SK-N-SH (cell line): ENCODE measurements around the gene MRPL27.

Experiments used
- CHD2 ChIP-seq: fragments of 150-350 bp; IDR thresholded peaks from 2 replicates; pipeline ENCODE4 v1.6.1; 2018; ENCODE audit warnings: low read length; ENCODE audit not compliant: partially characterized antibody
- CTCF ChIP-seq: fragments of 200-600 bp; sonication (generic); IDR thresholded peaks from 2 replicates; pipeline ENCODE4 v1.6.1; 2017; ENCODE audit warnings: antibody characterized with exemption, mild to moderate bottlenecking, moderate library complexity
- ELF1 ChIP-seq: IDR thresholded peaks from 2 replicates; pipeline ENCODE4 v1.4.0; 2012
- FOXM1 ChIP-seq: IDR thresholded peaks from 2 replicates; pipeline ENCODE4 v1.4.0; 2012; ENCODE audit warnings: low read depth, mild to moderate bottlenecking
- GABPA ChIP-seq: IDR thresholded peaks from 2 replicates; pipeline ENCODE4 v1.4.0; 2012; ENCODE audit warnings: low read depth, mild to moderate bottlenecking
- MAX ChIP-seq: IDR thresholded peaks from 2 replicates; pipeline ENCODE4 v1.4.0; 2012; ENCODE audit warnings: low read depth
- POLR2AphosphoS5 ChIP-seq: IDR thresholded peaks from 2 replicates; pipeline ENCODE4 v1.6.1; 2012; ENCODE audit warnings: low read depth, low read length
- RCOR1 ChIP-seq: fragments of 150-350 bp; IDR thresholded peaks from 2 replicates; pipeline ENCODE4 v1.6.1; 2017; ENCODE audit warnings: antibody characterized with exemption, low read length
- REST ChIP-seq: IDR thresholded peaks from 2 replicates; pipeline ENCODE4 v1.6.1; 2012; ENCODE audit warnings: mild to moderate bottlenecking, low read depth, low read length, moderate library complexity
- TAF1 ChIP-seq: IDR thresholded peaks from 2 replicates; pipeline ENCODE4 v1.6.1; 2012; ENCODE audit warnings: low read depth, mild to moderate bottlenecking, low read length, moderate library complexity, borderline replicate concordance
- TCF12 ChIP-seq: IDR thresholded peaks from 2 replicates; pipeline ENCODE4 v1.4.0; 2012
- TEAD4 ChIP-seq: IDR thresholded peaks from 2 replicates; pipeline ENCODE4 v1.4.0; 2012; ENCODE audit warnings: mild to moderate bottlenecking, borderline replicate concordance; ENCODE audit not compliant: insufficient read depth
- USF2 ChIP-seq: fragments of 150-350 bp; IDR thresholded peaks from 2 replicates; pipeline ENCODE4 v1.6.1; 2017; ENCODE audit warnings: antibody characterized with exemption, low read length, low read depth, borderline replicate concordance
- YY1 ChIP-seq: IDR thresholded peaks from 2 replicates; pipeline ENCODE4 v1.4.0; 2012; ENCODE audit warnings: low read depth, mild to moderate bottlenecking

- TF ChIP-seq CTCF (no peak), REST (no peak), MAX (no peak), RCOR1 (no peak), ELF1 (no peak), GABPA (no peak), TCF12 (no peak), USF2 (no peak), TAF1 (no peak), POLR2AphosphoS5 (no peak), FOXM1 (no peak), YY1 (no peak), CHD2 (no peak), TEAD4 (no peak)
Observed at GRCh38 chr17:50318501-50319285, 54.3 kb downstream of the MRPL27 start.
